Nasal cavity respiratory epithelium epithelial cell of viscerocranial mucosa (primary cell): ENCODE data around the gene TSPAN12. TPM values are rescaled to one million over a fixed set of nuclear protein-coding genes. Genes with fewer than 3 reads are reported as not detected.

ENCODE experiments used
- total RNA-seq: library from RNA; depleted of rRNA; stranded (reverse); fragments of >200 nt; gene quantifications from 2 replicates; pipeline ENCODE4 v1.2.3, GENCODE V29; 2014

The TSPAN12 gene, protein sequence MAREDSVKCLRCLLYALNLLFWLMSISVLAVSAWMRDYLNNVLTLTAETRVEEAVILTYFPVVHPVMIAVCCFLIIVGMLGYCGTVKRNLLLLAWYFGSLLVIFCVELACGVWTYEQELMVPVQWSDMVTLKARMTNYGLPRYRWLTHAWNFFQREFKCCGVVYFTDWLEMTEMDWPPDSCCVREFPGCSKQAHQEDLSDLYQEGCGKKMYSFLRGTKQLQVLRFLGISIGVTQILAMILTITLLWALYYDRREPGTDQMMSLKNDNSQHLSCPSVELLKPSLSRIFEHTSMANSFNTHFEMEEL
- total RNA-seq: 1.0 and 2.1 TPM in 2 replicates

DNA sequence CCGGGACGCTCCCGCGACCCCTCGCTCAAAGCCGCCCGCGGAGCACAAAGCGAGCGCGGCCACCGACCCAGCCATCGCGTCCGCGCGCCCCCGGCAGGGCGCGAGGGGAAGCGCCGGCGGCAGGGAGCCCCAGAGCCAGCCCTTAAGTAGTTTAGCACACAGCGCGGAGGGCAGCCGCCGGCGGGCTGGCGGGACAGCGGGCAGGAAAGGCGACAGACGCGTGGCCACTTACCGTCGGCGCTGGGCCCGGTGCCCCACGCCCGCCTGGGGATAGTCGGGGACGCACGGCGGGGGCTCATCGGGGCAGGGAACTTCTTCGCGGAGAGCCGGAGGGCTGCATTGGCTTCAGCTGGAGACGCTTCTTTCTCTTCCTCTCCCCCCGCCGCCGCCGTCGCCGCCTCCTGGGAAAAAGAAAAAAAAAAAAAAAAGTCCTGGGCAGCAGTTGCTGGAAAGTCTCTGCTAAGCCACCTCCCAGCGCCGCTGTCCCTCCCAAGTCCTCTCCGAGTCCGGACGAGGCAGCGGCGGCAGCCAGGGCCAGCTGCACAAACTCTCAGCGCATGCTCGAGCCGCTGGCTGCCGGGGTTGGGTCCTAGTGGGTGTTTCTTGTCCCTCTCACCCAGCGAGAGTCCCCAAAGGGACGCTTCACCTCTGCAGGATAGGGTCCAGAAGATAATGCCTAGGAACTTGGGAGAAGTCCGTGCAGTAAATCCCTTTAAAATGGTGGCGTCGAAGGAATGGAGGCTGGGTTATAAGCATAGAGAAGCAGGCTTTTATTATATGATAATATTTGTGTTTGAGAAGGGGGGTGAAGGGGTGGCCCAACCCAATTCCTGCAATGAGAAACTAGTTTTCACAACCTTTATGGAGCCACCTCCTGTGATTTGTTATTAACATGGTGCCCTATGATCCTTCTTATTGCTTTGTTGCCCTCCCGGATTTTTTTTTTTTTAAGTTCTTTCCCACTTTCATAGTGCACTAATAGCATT is at the start of gene TSPAN12:
Gene TSPAN12, minus strand, starts transcription at position 557 of the 986 bp plus-strand sequence. CDS start 1,381 bp downstream, outside the sequence.

Other genes with a start within 250 kb of the TSPAN12 start
- gene ING3, start 92.6 kb upstream of the TSPAN12 start, total RNA-seq: 10.2 and 15.7 TPM in 2 replicates
- 0.50 TPM in 1 of 2 replicates, not detected in the other for gene CPED1, start 130.6 kb upstream of the TSPAN12 start, total RNA-seq